GM12878 (cell line): Measurements from ENCODE around the gene DAZAP1. TPM values are rescaled to one million over a fixed set of nuclear protein-coding genes. Genes with fewer than 3 reads are reported as not detected.

Experiments
- ATAC-seq: fragments of 200-7000 bp; cut with Tn5 transposase; 3 replicates; pipeline ENCODE4 v1.9.1; 2020; ENCODE audit warnings: mild to moderate bottlenecking, moderate library complexity
- BruUV-seq: library from RNA; stranded (reverse); fragments of 400-500 nt; replicated peaks from 2 replicates; lab custom pipeline; 2021; lab: Mats Ljungman, UMichigan
- CTCF ChIA-PET: fragments of 300-600 bp; sonication (Branson Sonifier 250); formaldehyde crosslinking; extraction: SDS; loops from one replicate; lab custom pipeline; 2021; ENCODE audit warnings: inconsistent platforms; lab: Yijun Ruan, JAX
- POLR2A ChIA-PET: fragments of 350-600 bp; formaldehyde crosslinking; extraction: SDS; loops from one replicate; lab custom pipeline; 2021; ENCODE audit warnings: inconsistent platforms; lab: Charles Lee
- RAD21 ChIA-PET: fragments of 300-600 bp; sonication (Branson Sonifier 250); formaldehyde crosslinking; loops from one replicate; lab custom pipeline; 2023; ENCODE audit warnings: antibody characterized with exemption; ENCODE audit not compliant: unreplicated experiment; lab: Charles Lee
- SMC1A ChIA-PET: fragments of 300-600 bp; sonication (Branson Sonifier 250); formaldehyde crosslinking; loops from one replicate; lab custom pipeline; 2023; ENCODE audit not compliant: unreplicated experiment, uncharacterized antibody; lab: Charles Lee
- DNase-seq: peaks from one replicate; pipeline ENCODE4 v3.0.0-alpha.2; 2011; ENCODE audit warnings: low read depth, low spot score
- FAIRE-seq: peaks from 3 replicates; lab custom pipeline; 2011; peaks lifted over from hg19 to GRCh38; lab: Jason Lieb, UNC
- H2AFZ ChIP-seq: 2 replicates; pipeline ENCODE4 v1.6.0; 2011; ENCODE audit warnings: low read depth, low read length, control low read depth; ENCODE audit not compliant: control insufficient read depth
- H3K27ac ChIP-seq: 2 replicates; pipeline ENCODE4 v1.5.1; 2011; ENCODE audit warnings: control low read depth; ENCODE audit not compliant: control insufficient read depth, insufficient read depth
- H3K27me3 ChIP-seq, 2 experiments: replicated peaks in 1 of 2; 2 replicates each; pipeline versions ENCODE4 v1.6.0 to v1.6.1; 2011; ENCODE audit warnings: low read length in 1 of 2; ENCODE audit not compliant: control insufficient read depth in 2 of 2, insufficient read depth in 2 of 2
- H3K36me3 ChIP-seq, 2 experiments: 2 replicates each; pipeline ENCODE4 v1.5.1; 2011; ENCODE audit warnings: low read length in 1 of 2; ENCODE audit not compliant: control insufficient read depth in 2 of 2, insufficient read depth in 2 of 2
- H3K4me1 ChIP-seq: 2 replicates; pipeline ENCODE4 v1.6.1; 2011; ENCODE audit warnings: mild to moderate bottlenecking, low read length, moderate library complexity, mixed read lengths; ENCODE audit not compliant: control insufficient read depth, insufficient read depth
- H3K4me2 ChIP-seq: 2 replicates; pipeline ENCODE4 v1.6.0; 2011; ENCODE audit warnings: control low read depth; ENCODE audit not compliant: control insufficient read depth, insufficient read depth
- H3K4me3 ChIP-seq: fragments of 200-600 bp; sonication (generic); 2 replicates; pipeline ENCODE4 v1.5.1; 2016
- H3K79me2 ChIP-seq: 2 replicates; pipeline ENCODE4 v1.6.0; 2011; ENCODE audit warnings: low read length; ENCODE audit not compliant: control insufficient read depth, insufficient read depth
- H3K9ac ChIP-seq: 2 replicates; pipeline ENCODE4 v1.8.0; 2011; ENCODE audit warnings: low read length, control low read depth, mixed read lengths; ENCODE audit not compliant: control insufficient read depth, insufficient read depth
- H3K9me3 ChIP-seq: replicated peaks from 3 replicates; pipeline ENCODE4 v1.5.1; 2011; ENCODE audit warnings: mild to moderate bottlenecking, low read length; ENCODE audit not compliant: control insufficient read depth, insufficient read depth
- H4K20me1 ChIP-seq: 2 replicates; pipeline ENCODE4 v1.6.0; 2011; ENCODE audit not compliant: control insufficient read depth, insufficient read depth
- CHD4 ChIP-seq: fragments of 200-600 bp; sonication (generic); IDR thresholded peaks from 2 replicates; pipeline ENCODE4 v1.6.1; 2016; ENCODE audit warnings: mild to moderate bottlenecking
- CREB1 ChIP-seq: IDR thresholded peaks from 2 replicates; pipeline ENCODE4 v1.6.1; 2012; ENCODE audit warnings: low read depth, mild to moderate bottlenecking, inconsistent platforms
- DPF2 ChIP-seq: fragments of 450-650 bp; IDR thresholded peaks from 2 replicates; pipeline ENCODE4 v1.6.1; 2017; ENCODE audit warnings: mild to moderate bottlenecking
- EED ChIP-seq: sonication (generic); IDR thresholded peaks from 2 replicates; pipeline ENCODE4 v1.6.1; 2016; ENCODE audit warnings: antibody characterized with exemption, low read depth
- FOXM1 ChIP-seq: IDR thresholded peaks from 2 replicates; pipeline ENCODE4 v1.6.1; 2012; ENCODE audit warnings: low read depth, mild to moderate bottlenecking, inconsistent platforms, low read length, moderate library complexity
- JUNB ChIP-seq: IDR thresholded peaks from 2 replicates; pipeline ENCODE4 v1.6.1; 2016; ENCODE audit warnings: antibody characterized with exemption, mild to moderate bottlenecking
- MXI1 ChIP-seq: fragments of 150-350 bp; IDR thresholded peaks from 2 replicates; pipeline ENCODE4 v1.6.1; 2011; ENCODE audit warnings: low read depth, mild to moderate bottlenecking, inconsistent platforms, low read length, improper control_type of control experiment
- SMC3 ChIP-seq: IDR thresholded peaks from 2 replicates; pipeline ENCODE4 v1.6.1; 2011; ENCODE audit warnings: low read length, improper control_type of control experiment, borderline replicate concordance
- STAT1 ChIP-seq: fragments of 450-650 bp; conservative IDR thresholded peaks from 2 replicates; pipeline ENCODE4 v1.6.1; 2014; ENCODE audit warnings: antibody characterized with exemption, mild to moderate bottlenecking
- SUPT20H ChIP-seq: IDR thresholded peaks from 2 replicates; pipeline ENCODE4 v1.6.1; 2011; ENCODE audit warnings: low read depth, mild to moderate bottlenecking, low read length, moderate library complexity, borderline replicate concordance; ENCODE audit not compliant: control insufficient read depth
- WGBS: methylation state at CpG from one replicate; pipeline ENCODE4 v1.1.6; 2016; ENCODE audit warnings: low lambda C conversion rate; ENCODE audit not compliant: insufficient replicate concordance, insufficient coverage; ENCODE audit errors: missing lambda C conversion rate; 5-methylcytosine and 5-hydroxymethylcytosine counted together
- in situ Hi-C: fragments of 300-500 bp; cut with MboI; formaldehyde crosslinking; loops from 9 replicates; pipeline ENCODE4 v1.14.3; 2018; ENCODE audit warnings: mixed read lengths
- intact Hi-C: fragments of 100-400 bp; cut with micrococcal nuclease; formaldehyde crosslinking; loops from one replicate; pipeline ENCODE4 v1.14.2; 2022; ENCODE audit not compliant: unreplicated experiment
- polyA plus RNA-seq, 11 experiments: library from polyadenylated mRNA; depleted of rRNA in 4 of 11; unstranded in 6 of 11; stranded (reverse) in 5 of 11; fragments of >200 nt; fragmentation: Nextera tagmentation in 4 of 11; fragmentation: Illumina TruSeq in 1 of 11; extraction: Ambion mirVana in 4 of 11; extraction: Trizol in 1 of 11; gene quantifications; 1 replicate in 1 of 11; 2 replicates in 10 of 11; pipeline versions ENCODE4 v1.2.1 to v1.2.3, GENCODE V29; 2011 to 2016; ENCODE audit warnings: inconsistent platforms in 2 of 11, missing spikeins in 2 of 11, low read depth in 1 of 11
- total RNA-seq, 4 experiments: library from RNA; depleted of rRNA in 3 of 4; stranded (reverse); fragments of >200 nt in 3 of 4; fragmentation: Illumina TruSeq in 1 of 4; extraction: Trizol in 1 of 4; gene quantifications; 2 replicates each; pipeline versions ENCODE4 v1.2.1 to v1.2.3, GENCODE V29; 2013 to 2021
- TF ChIP-seq, protein P1 (sequence below): IDR thresholded peaks from 2 replicates; pipeline ENCODE4 v1.6.1; 2011; ENCODE audit warnings: mild to moderate bottlenecking, low read depth, low read length, moderate library complexity; ENCODE audit not compliant: insufficient replicate concordance

DAZAP1 gene
- total and polyA plus RNA-seq, 10 of the 15 experiments (the other 5 are each of a cell fraction or from before 2014, with no cell fraction given) = 9.9 to 240 (median 92.3) TPM

DNA sequence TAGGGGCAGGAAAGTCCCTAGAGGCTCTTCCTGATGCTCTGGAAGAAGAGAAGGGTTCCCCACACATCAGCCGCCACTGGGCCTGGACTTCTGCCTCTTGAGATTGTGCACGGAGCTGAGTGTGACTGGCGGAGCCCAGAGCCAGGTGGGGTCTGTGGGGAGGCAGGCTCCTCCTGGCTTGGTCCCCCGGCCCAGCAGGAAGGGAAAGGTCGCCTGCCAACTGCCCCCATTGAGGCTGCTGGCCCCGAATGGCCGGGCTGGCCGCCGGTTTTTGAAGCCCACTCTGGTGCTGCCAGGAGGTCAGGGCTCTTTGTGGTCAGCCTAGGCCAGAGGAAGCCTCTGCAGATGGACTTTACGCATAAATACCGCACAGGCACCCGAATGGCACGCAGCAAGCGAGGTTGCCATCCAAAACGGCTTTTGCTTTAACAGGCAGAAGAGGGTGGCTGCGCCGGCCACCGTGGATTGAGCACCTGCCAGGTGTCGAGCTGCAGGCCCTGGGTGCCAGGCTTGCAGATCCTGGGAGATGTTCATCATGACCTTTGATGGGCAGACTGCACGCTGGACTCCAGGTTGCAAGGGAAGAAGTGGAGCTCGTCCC, 5.0 kb downstream of the DAZAP1 start:
- H3K9me3 ChIP-seq = no peaks in the 10 kb centered on the region
- no peak for DNase-seq
- H2AFZ ChIP-seq = no peak overlapping the region
- ChIA-PET CTCF (interaction anchor here (1.3 kb wide), 1 partner anchor 168 kb away, joined by 4 read pairs; no protein-coding TSS in a partner anchor), RAD21 (no interaction called here), POLR2A (no interaction called here), SMC1A (interaction anchor here (1.2 kb wide), 1 partner anchor 25 kb away, joined by 4 read pairs; no protein-coding TSS in a partner anchor)
- no peaks in the 10 kb centered on the region for H3K27me3 ChIP-seq
- WGBS = 84% methylated on average over 21 of the region's 21 CpGs
- intact Hi-C loops (no loop called here), in situ Hi-C loops (no loop called here)
- no peak overlapping the region for H3K9ac ChIP-seq
- peak overlapping the region; percentile 28; the same call in 1 of the 2 replicates for H3K4me2 ChIP-seq
- TF ChIP-seq MXI1 (no peak), SUPT20H (no peak), FOXM1 (no peak), JUNB (no peak), SMC3 (no peak), EED (no peak), CHD4 (no peak), DPF2 (no peak), CREB1 (no peak), STAT1 (no peak)
- TF ChIP-seq, protein P1, sequence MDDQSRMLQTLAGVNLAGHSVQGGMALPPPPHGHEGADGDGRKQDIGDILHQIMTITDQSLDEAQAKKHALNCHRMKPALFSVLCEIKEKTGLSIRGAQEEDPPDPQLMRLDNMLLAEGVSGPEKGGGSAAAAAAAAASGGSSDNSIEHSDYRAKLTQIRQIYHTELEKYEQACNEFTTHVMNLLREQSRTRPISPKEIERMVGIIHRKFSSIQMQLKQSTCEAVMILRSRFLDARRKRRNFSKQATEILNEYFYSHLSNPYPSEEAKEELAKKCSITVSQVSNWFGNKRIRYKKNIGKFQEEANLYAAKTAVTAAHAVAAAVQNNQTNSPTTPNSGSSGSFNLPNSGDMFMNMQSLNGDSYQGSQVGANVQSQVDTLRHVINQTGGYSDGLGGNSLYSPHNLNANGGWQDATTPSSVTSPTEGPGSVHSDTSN = no peak
- no TSS peak for BruUV-seq
- H4K20me1 ChIP-seq = peaks cover 35% of the 10 kb centered on the region
- no peak overlapping the region for H3K4me3 ChIP-seq
- FAIRE-seq = no peak
- peaks cover 8 to 30% of the 10 kb centered on the region in 2 experiments for H3K36me3 ChIP-seq
- no peak for ATAC-seq
- H3K4me1 ChIP-seq = peaks cover 44% of the 10 kb centered on the region
- H3K27ac ChIP-seq = no peak overlapping the region
- peaks cover 97% of the 10 kb centered on the region for H3K79me2 ChIP-seq
